Fibroblast of skin of right biceps (primary cell): Measurements from ENCODE around the gene MAGEB3.
A peak's percentile ranks its signal among the peaks of the same experiment; 100 is the strongest.

ENCODE experiments used
- DNase-seq: peaks from one replicate; pipeline ENCODE4 v3.0.0-alpha.2; 2013

MAGEB3 gene

GRCh38 chrX:30280428-30280827 is 50.0 kb downstream of the MAGEB3 start:
- no peak for DNase-seq

GRCh38 chrX:30282527-30282926 is 52.1 kb downstream of the MAGEB3 start:
- DNase-seq, result no peak

- DNase-seq, result peak; percentile 89
Observed at GRCh38 chrX:30283456-30284200, 53.2 kb downstream of the MAGEB3 start.
